ENCODE results near the gene PCAT7. TPM values are rescaled to one million over a fixed set of nuclear protein-coding genes. Genes with fewer than 3 reads are reported as not detected.
"Not testable (repeated sequence)": the region's sequence is repeated elsewhere in the genome, so short reads cannot be mapped to it uniquely, and the experiment has no call there.

PCAT7 gene
- polyA plus RNA-seq, 2 of the 4 experiments (the other 2 are of a cell fraction), result 2.1 to 2.8 TPM

GRCh38 chr9:94588681-94589080, 33.8 kb downstream of the PCAT7 start:
- H3K9me3 ChIP-seq, result no peaks in the 10 kb centered on the region
- CTCF ChIA-PET, result interaction anchor here (0.6 to 1.5 kb wide), 2 partner anchors 34 to 568 kb away, joined by 3 to 4 read pairs; partner anchors contain the start of gene PCAT7
- TF ChIP-seq HOXA7 (CRISPR knock-in tag; IDR thresholded peaks at IDR 0.05), result no peak
- no peak for TF ChIP-seq NR3C1 (IDR thresholded peaks at IDR 0.05)
- TF ChIP-seq MAFK (IDR thresholded peaks at IDR 0.05; ENCODE audit: partially characterized antibody), result no peak
- TF ChIP-seq TP53 (CRISPR knock-in tag; IDR thresholded peaks at IDR 0.05), result no peak
- H3K4me3 ChIP-seq, result no peak overlapping the region
- DNase-seq (ENCODE audit: low read depth in 1 of 2, low spot score in 1 of 2) (no peak), FAIRE-seq (no peak), ATAC-seq (no peak)
- 62% methylated on average over 8 of the region's 9 CpGs for WGBS (ENCODE audit: missing lambda C conversion rate)
- H3K4me2 ChIP-seq, result no peak overlapping the region
- POLR2A ChIA-PET, result no interaction called here
- H3K27ac ChIP-seq, result no peak overlapping the region
- no peaks in the 10 kb centered on the region for H3K4me1 ChIP-seq

- DNase-seq (ENCODE audit: low read depth in 1 of 2, low spot score in 1 of 2); H3K4me3 ChIP-seq; FAIRE-seq; CTCF ChIA-PET; H3K4me1 ChIP-seq; H3K4me2 ChIP-seq; POLR2A ChIA-PET; H3K27ac ChIP-seq; H3K9me3 ChIP-seq; ATAC-seq: not testable (repeated sequence)
- 83% methylated on average over 14 of the region's 38 CpGs for WGBS (ENCODE audit: missing lambda C conversion rate)
These were observed 36.2 kb downstream of the PCAT7 start for GRCh38 chr9:94591046-94591545.

- Histone ChIP-seq H3K9me3 (no peaks in the 10 kb centered on the region), H3K4me1 (no peaks in the 10 kb centered on the region), H3K4me3 (no peak overlapping the region), H3K27ac (no peak overlapping the region), H3K4me2 (no peak overlapping the region)
- ChIA-PET CTCF (interaction anchor here (1.1 kb wide), 1 partner anchor 10 kb away, joined by 4 read pairs; no protein-coding TSS in a partner anchor), POLR2A (no interaction called here)
- FAIRE-seq, result no peak
- ATAC-seq, result no peak
- TF ChIP-seq RCOR1 (IDR thresholded peaks at IDR 0.05; ENCODE audit: low read depth, low read length), result no peak
- TF ChIP-seq NPAS2 (CRISPR knock-in tag; IDR thresholded peaks at IDR 0.05; ENCODE audit: borderline replicate concordance), result no peak
- TF ChIP-seq PBX3 (IDR thresholded peaks at IDR 0.05), result no peak
- TF ChIP-seq RFX5 (IDR thresholded peaks at IDR 0.05), result no peak
- TF ChIP-seq RAD21 (conservative IDR thresholded peaks at IDR 0.05 in 1 of 2, IDR thresholded peaks at IDR 0.05 in 1 of 2), result no peak
- no peak for TF ChIP-seq JUNB (IDR thresholded peaks at IDR 0.05)
- no peak for TF ChIP-seq USF2 (IDR thresholded peaks at IDR 0.05)
- no peak for TF ChIP-seq E2F6 (IDR thresholded peaks at IDR 0.05; ENCODE audit: borderline replicate concordance, low read depth)
- 77% methylated on average over 7 of the region's 8 CpGs for WGBS (ENCODE audit: missing lambda C conversion rate)
- no peak for DNase-seq (ENCODE audit: low read depth in 1 of 2, low spot score in 1 of 2)
These were observed 37.0 kb downstream of the PCAT7 start for GRCh38 chr9:94591876-94592275.

GRCh38 chr9:94592683-94593082, 37.8 kb downstream of the PCAT7 start:
- DNase-seq (ENCODE audit: low read depth in 1 of 2, low spot score in 1 of 2); ATAC-seq; H3K27ac ChIP-seq; H3K4me3 ChIP-seq; POLR2A ChIA-PET; FAIRE-seq; H3K9me3 ChIP-seq; H3K4me1 ChIP-seq; H3K4me2 ChIP-seq: not testable (repeated sequence)
- CTCF ChIA-PET, result interaction anchor here (0.6 to 2.1 kb wide), 5 partner anchors 9 to 467 kb away, joined by 3 to 7 read pairs (median 5); partner anchors contain the start of gene PCAT7
- WGBS (ENCODE audit: missing lambda C conversion rate), result 51% methylated on average over 7 of the region's 7 CpGs

Data from A549 (cell line).